GM21717 (cell line): ENCODE data around the gene PIP.
"Not testable (repeated sequence)": the region's sequence is repeated elsewhere in the genome, so short reads cannot be mapped to it uniquely, and the experiment has no call there.

Source experiments
- ATAC-seq: cut with Tn5 transposase; IDR thresholded peaks from one replicate; pipeline ENCODE4 v1.9.1; 2021; ENCODE audit warnings: mild to moderate bottlenecking, moderate library complexity; ENCODE audit not compliant: unreplicated experiment

The PIP gene

GRCh38 chr7:143176128-143176527, 44.3 kb downstream of the PIP start:
- no peak for ATAC-seq

- no peak for ATAC-seq
Measured at GRCh38 chr7:143177374-143178119, 45.7 kb downstream of the PIP start.

GRCh38 chr7:143180771-143181170, 48.9 kb downstream of the PIP start:
- ATAC-seq: not testable (repeated sequence)

GRCh38 chr7:143181349-143181748, 49.5 kb downstream of the PIP start:
- no peak for ATAC-seq

- no peak for ATAC-seq
Measured at GRCh38 chr7:143183024-143183423, 51.1 kb downstream of the PIP start, which contains the start of gene TAS2R39. TSS of gene TAS2R39 (plus strand) at chr7:143183419. CDS start at chr7:143183419, 0 bp downstream.

GRCh38 chr7:143185551-143185950, 53.7 kb downstream of the PIP start:
- no peak for ATAC-seq

GRCh38 chr7:143188994-143189393, 57.1 kb downstream of the PIP start:
- ATAC-seq: no peak
